Measurements from ENCODE around the gene FBXL20. TPM values are rescaled to one million over a fixed set of nuclear protein-coding genes. Genes with fewer than 3 reads are reported as not detected.
"Not testable (repeated sequence)": the region's sequence is repeated elsewhere in the genome, so short reads cannot be mapped to it uniquely, and the experiment has no call there.

FBXL20 gene
- total RNA-seq, 1 donor from 2014 or later, result 14.1 TPM

- intact Hi-C loops (cut with micrococcal nuclease), result no loop called here
- H3K36me3 Mint-ChIP-seq (ENCODE audit: low read depth), result peaks cover 5% of the 10 kb centered on the region
- H3K27me3 Mint-ChIP-seq, result no peaks in the 10 kb centered on the region
- ATAC-seq (ENCODE audit: low read depth), result no peak
- peaks cover 4% of the 10 kb centered on the region for H3K4me1 Mint-ChIP-seq
- ChIA-PET POLR2A (interaction anchor here (0.7 kb wide), 1 partner anchor 132 kb away, joined by 12 read pairs; no protein-coding TSS in a partner anchor), CTCF (no interaction called here)
- no peak overlapping the region for H3K27ac Mint-ChIP-seq
- no peaks in the 10 kb centered on the region for H3K9me3 Mint-ChIP-seq
- no peak for DNase-seq
- TF ChIP-seq, protein P1, sequence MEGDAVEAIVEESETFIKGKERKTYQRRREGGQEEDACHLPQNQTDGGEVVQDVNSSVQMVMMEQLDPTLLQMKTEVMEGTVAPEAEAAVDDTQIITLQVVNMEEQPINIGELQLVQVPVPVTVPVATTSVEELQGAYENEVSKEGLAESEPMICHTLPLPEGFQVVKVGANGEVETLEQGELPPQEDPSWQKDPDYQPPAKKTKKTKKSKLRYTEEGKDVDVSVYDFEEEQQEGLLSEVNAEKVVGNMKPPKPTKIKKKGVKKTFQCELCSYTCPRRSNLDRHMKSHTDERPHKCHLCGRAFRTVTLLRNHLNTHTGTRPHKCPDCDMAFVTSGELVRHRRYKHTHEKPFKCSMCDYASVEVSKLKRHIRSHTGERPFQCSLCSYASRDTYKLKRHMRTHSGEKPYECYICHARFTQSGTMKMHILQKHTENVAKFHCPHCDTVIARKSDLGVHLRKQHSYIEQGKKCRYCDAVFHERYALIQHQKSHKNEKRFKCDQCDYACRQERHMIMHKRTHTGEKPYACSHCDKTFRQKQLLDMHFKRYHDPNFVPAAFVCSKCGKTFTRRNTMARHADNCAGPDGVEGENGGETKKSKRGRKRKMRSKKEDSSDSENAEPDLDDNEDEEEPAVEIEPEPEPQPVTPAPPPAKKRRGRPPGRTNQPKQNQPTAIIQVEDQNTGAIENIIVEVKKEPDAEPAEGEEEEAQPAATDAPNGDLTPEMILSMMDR (IDR thresholded peaks at IDR 0.05), result no peak
- H3K4me3 Mint-ChIP-seq, result no peak overlapping the region
These were observed 52.2 kb downstream of the FBXL20 start for GRCh38 chr17:39349246-39349645.

DNA sequence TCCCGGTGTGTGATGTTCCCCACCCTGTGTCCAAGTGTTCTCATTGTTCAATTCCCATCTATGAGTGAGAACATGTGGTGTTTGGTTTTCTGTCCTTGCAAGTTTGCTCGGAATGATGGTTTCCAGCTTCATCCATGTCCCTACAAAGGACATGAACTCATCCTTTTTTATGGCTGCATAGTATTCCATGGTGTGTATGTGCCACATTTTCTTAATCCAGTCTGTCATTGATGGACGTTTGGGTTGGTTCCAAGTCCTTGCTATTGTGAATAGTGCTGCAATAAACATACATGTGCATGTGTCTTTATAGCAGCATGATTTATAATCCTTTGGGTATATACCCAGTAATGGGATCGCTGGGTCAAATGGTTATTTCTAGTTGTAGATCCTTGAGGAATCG is 54.6 kb downstream of the FBXL20 start:
- POLR2A ChIA-PET; H3K9me3 Mint-ChIP-seq; H3K4me1 Mint-ChIP-seq; CTCF ChIA-PET; H3K4me3 Mint-ChIP-seq; H3K36me3 Mint-ChIP-seq (ENCODE audit: low read depth); H3K27me3 Mint-ChIP-seq; intact Hi-C loops (cut with micrococcal nuclease); ATAC-seq (ENCODE audit: low read depth); DNase-seq; H3K27ac Mint-ChIP-seq: not testable (repeated sequence)

GRCh38 chr17:39341541-39341940 is 59.9 kb downstream of the FBXL20 start:
- Mint-ChIP-seq H3K27ac (no peak overlapping the region), H3K27me3 (no peaks in the 10 kb centered on the region), H3K36me3 (ENCODE audit: low read depth) (peaks cover 24% of the 10 kb centered on the region), H3K4me1 (peaks cover 2% of the 10 kb centered on the region), H3K9me3 (no peaks in the 10 kb centered on the region), H3K4me3 (no peak overlapping the region)
- no peak for ATAC-seq (ENCODE audit: low read depth)
- intact Hi-C loops (cut with micrococcal nuclease), result no loop called here
- CTCF ChIA-PET, result interaction anchor here (1.3 kb wide), 1 partner anchor 9 kb away, joined by 3 read pairs; no protein-coding TSS in a partner anchor
- no peak for DNase-seq
- POLR2A ChIA-PET, result interaction anchor here (0.7 kb wide), 2 partner anchors 73 to 1496 kb away, joined by 4 to 7 read pairs; no protein-coding TSS in a partner anchor
- TF ChIP-seq, protein P1 (IDR thresholded peaks at IDR 0.05), result no peak

DNA sequence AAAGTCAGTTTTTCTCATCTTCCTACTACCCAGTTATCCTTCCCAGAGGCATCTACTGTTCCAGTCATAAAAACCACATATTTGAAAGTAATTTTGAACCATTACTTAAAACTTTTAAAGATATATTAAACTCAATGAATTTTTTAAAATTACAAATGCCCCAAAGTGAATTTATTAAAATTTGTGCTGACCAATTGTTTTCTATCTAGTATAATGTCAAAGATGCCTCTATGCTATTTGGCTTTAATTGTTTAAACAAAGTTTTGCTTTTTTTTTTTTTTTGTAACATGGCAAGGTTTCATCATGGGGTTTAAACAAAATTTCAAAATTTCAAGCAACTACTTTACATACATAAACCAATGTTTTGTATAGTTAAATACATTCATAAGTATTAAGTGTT is 60.7 kb downstream of the FBXL20 start:
- Mint-ChIP-seq H3K4me3 (no peak overlapping the region), H3K36me3 (ENCODE audit: low read depth) (peaks cover 27% of the 10 kb centered on the region), H3K27ac (no peak overlapping the region), H3K4me1 (peaks cover 10% of the 10 kb centered on the region), H3K9me3 (no peaks in the 10 kb centered on the region), H3K27me3 (no peaks in the 10 kb centered on the region)
- ChIA-PET POLR2A (no interaction called here), CTCF (interaction anchor here (1.3 kb wide), 1 partner anchor 10 kb away, joined by 3 read pairs; no protein-coding TSS in a partner anchor)
- intact Hi-C loops (cut with micrococcal nuclease), result no loop called here
- no peak for DNase-seq
- TF ChIP-seq, protein P1 (IDR thresholded peaks at IDR 0.05), result no peak
- ATAC-seq (ENCODE audit: low read depth), result no peak

DNA sequence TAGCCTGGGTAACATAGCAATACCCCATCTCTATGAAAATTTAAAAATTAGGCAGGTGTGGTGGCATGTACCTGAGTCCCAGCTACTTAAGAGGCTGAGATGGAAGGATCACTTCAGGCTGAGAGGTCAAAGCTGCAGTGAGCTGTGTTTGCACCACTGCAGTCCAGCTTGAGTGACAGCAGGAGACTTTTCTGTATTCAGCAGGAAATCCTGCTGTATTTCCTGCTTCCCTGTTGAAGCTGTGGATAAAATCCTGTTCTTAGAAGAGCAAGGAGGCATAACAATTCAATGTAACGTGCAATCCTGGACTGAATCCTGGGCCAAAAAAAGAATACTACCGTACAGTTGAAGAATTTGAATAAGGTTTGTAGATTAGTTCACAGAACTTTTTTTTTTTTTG is 62.2 kb downstream of the FBXL20 start:
- TF ChIP-seq, protein P1 (IDR thresholded peaks at IDR 0.05), result no peak
- ChIA-PET POLR2A (no interaction called here), CTCF (no interaction called here)
- no peak overlapping the region for H3K4me3 Mint-ChIP-seq
- H3K36me3 Mint-ChIP-seq (ENCODE audit: low read depth), result peaks cover 24% of the 10 kb centered on the region
- intact Hi-C loops (cut with micrococcal nuclease), result no loop called here
- no peak for DNase-seq
- ATAC-seq (ENCODE audit: low read depth), result no peak
- peaks cover 20% of the 10 kb centered on the region for H3K4me1 Mint-ChIP-seq
- H3K27me3 Mint-ChIP-seq, result no peaks in the 10 kb centered on the region
- H3K9me3 Mint-ChIP-seq, result no peaks in the 10 kb centered on the region
- H3K27ac Mint-ChIP-seq, result no peak overlapping the region

- CTCF ChIA-PET; ATAC-seq (ENCODE audit: low read depth); H3K27ac Mint-ChIP-seq; POLR2A ChIA-PET; H3K9me3 Mint-ChIP-seq; H3K27me3 Mint-ChIP-seq; intact Hi-C loops (cut with micrococcal nuclease); DNase-seq; H3K4me3 Mint-ChIP-seq: not testable (repeated sequence)
- peaks cover 20% of the 10 kb centered on the region for H3K4me1 Mint-ChIP-seq
- peaks cover 24% of the 10 kb centered on the region for H3K36me3 Mint-ChIP-seq (ENCODE audit: low read depth)
These were observed 63.8 kb downstream of the FBXL20 start for GRCh38 chr17:39337649-39338048.

Measured in activated B cell treated with CpG ODN at 0.5 μM for 24 hours (primary cell).